Mammary epithelial cell (primary cell): ENCODE measurements around the gene SCUBE3.

Experiments used
- EZH2 ChIP-seq: IDR thresholded peaks from 2 replicates; pipeline ENCODE4 v1.6.1; 2012; ENCODE audit warnings: low read length, inconsistent platforms, borderline replicate concordance
- TF ChIP-seq, protein P1 (sequence below), 2 donors: IDR thresholded peaks in 1 of 2; conservative IDR thresholded peaks in 1 of 2; 2 replicates each; pipeline ENCODE4 v1.5.1; 2011 to 2012; ENCODE audit warnings: inconsistent platforms in 2 of 2, low read length in 2 of 2, mild to moderate bottlenecking in 2 of 2, control low read depth in 1 of 2, low read depth in 1 of 2; ENCODE audit not compliant: insufficient read depth in 1 of 2; ENCODE audit errors: extremely low read depth in 1 of 2

- TF ChIP-seq, protein P1, sequence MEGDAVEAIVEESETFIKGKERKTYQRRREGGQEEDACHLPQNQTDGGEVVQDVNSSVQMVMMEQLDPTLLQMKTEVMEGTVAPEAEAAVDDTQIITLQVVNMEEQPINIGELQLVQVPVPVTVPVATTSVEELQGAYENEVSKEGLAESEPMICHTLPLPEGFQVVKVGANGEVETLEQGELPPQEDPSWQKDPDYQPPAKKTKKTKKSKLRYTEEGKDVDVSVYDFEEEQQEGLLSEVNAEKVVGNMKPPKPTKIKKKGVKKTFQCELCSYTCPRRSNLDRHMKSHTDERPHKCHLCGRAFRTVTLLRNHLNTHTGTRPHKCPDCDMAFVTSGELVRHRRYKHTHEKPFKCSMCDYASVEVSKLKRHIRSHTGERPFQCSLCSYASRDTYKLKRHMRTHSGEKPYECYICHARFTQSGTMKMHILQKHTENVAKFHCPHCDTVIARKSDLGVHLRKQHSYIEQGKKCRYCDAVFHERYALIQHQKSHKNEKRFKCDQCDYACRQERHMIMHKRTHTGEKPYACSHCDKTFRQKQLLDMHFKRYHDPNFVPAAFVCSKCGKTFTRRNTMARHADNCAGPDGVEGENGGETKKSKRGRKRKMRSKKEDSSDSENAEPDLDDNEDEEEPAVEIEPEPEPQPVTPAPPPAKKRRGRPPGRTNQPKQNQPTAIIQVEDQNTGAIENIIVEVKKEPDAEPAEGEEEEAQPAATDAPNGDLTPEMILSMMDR (conservative IDR thresholded peaks at IDR 0.05 in 1 of 2, IDR thresholded peaks at IDR 0.05 in 1 of 2; ENCODE audit: extremely low read depth in 1 of 2, insufficient read depth in 1 of 2, low read depth in 1 of 2, low read length in 2 of 2): no peak
- no peak for TF ChIP-seq EZH2
Observed at GRCh38 chr6:35258858-35259193, 45.1 kb downstream of the SCUBE3 start.
